DOHH2 (cell line): ENCODE results near the gene SOST.

Experiments used
- CTCF ChIP-seq: fragments of 200-600 bp; sonication (generic); IDR thresholded peaks from one replicate; pipeline ENCODE4 v1.5.1; 2014; ENCODE audit warnings: antibody characterized with exemption, mild to moderate bottlenecking, low read depth, low read length; ENCODE audit not compliant: poor library complexity, severe bottlenecking
- EZH2phosphoT487 ChIP-seq: fragments of 200-600 bp; sonication (generic); IDR thresholded peaks from 2 replicates; pipeline ENCODE4 v1.6.1; 2017; ENCODE audit warnings: borderline replicate concordance, mild to moderate bottlenecking, antibody characterized with exemption, low read length, moderate library complexity, mixed read lengths

GRCh38 chr17:43720311-43721060, 38.1 kb downstream of the SOST start:
- TF ChIP-seq CTCF (no peak), EZH2phosphoT487 (no peak)
